ENCODE data around the gene EXO1.
A peak's percentile ranks its signal among the peaks of the same experiment; 100 is the strongest.
"Not testable (repeated sequence)": the region's sequence is repeated elsewhere in the genome, so short reads cannot be mapped to it uniquely, and the experiment has no call there.

Gene EXO1

DNA sequence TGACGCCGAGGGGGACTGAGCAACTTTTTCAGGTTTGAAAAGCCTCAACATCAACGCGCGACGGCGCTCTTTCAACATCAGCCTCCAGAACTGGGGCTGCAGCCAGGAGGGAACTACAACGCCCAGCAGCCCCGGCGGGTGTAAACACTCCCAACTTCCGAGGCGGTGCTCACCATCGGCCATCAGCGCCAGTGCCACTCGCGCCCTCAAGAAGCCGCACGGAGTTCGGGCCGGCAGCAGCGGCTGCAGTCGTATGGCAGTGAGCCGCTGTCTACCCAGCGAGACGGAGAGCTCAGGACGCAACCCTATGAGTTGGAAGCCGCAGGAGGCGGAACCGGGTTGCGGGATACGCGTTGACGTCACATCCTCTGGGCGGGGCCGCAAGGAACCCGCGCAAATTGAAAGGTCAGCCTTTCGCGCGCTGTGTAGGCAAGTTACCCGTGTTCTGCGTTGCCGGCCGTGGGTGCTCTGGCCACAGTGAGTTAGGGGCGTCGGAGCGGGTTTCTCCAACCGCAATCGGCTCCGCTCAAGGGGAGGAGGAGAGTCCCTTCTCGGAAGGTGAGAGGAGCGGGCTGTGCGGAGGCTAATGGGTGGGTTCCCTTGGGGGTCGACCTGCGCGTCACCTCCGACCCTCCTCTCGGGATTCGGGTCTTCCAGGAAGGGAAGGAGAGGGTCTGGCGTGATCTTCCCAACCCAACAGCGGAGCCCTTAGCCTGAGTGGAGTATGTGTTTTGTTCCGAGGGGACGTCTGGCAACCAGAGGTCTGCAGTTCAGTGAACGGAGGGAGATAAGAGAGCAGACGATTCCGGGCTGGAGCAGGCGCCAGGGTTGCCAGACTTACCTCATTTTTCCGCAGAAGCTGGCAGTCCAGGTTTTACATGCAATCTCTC lies at the start of gene EXO1:
TSS of gene EXO1 (plus strand) at position 409 of the 890 bp plus-strand sequence. CDS start 2,222 bp downstream, outside the sequence.
- DNase-seq (ENCODE audit: low spot score): peak; percentile 97

DNA sequence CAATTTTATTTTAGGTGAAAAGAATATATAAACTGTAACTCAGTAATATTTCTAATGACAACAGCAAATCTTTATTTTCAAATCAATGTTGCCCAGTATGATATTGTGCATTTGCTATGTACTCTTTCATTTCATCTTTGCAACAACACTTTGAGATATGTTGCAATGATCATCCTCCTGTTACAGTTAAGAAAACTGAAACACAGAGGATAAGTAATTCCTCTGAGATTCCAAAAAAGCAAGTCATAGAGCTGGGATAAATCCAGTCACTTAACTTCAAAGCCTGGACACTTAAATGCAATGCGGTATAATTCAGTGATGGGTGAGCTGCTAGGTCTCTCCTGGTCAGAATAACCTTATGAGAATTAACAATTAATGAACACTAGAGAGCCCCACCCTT lies 48.6 kb upstream of the EXO1 start:
- DNase-seq (ENCODE audit: low spot score): no peak

DNA sequence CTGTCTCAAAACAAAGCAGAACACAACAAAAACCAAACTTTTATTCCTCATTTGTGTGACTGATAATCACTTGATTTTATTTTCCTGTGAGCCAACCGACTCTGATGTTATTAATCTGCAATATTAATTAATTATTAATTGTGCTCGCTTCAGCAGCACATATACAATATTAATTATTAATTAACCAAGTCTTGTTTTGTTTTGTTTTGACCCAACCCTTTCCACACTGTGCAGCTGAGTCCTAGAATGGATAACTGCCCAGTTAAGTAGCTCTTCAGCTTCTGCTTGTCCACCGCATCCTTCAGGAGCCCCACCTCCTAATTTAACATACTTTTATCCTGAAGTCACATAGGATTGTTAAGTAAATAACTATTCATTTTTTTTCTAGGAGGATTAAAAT lies 47.4 kb upstream of the EXO1 start:
- DNase-seq (ENCODE audit: low spot score): no peak

- DNase-seq (ENCODE audit: low spot score): no peak
These were observed 45.1 kb upstream of the EXO1 start for GRCh38 chr1:241802863-241803262.

- not testable (repeated sequence) for DNase-seq (ENCODE audit: low spot score)
These were observed 43.3 kb upstream of the EXO1 start for GRCh38 chr1:241804706-241805105.

- no peak for DNase-seq (ENCODE audit: low spot score)
These were observed 39.7 kb upstream of the EXO1 start for GRCh38 chr1:241808265-241808664.

DNA sequence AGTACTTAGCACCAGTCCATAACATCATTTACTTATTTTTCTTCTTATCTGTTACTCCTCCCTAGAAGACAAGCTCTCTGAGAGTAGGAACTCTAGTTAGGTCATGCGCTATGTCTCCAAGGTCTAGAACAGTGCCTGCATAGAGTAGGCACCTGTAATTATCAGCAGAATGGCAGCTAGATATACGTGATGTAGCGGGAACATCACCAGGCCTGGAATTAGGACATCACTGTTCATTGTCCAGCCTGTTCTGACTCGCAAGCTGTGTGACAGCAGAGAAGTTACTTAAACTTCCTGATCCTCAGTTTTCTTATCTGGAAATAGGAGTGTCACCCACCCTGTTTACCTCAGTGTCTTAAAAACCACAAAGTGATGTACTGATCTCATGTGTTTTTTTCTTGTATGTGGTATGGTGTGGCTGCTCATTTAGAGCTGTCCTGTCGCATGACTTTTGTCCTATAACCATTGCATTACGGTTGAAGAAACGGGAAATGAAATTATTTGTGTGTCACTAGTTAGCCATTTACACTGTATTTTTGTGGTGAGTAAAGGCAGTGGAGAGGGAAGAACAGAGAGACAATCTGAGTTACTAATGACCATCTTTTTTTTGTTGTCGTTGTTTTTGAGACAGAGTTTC lies 37.1 kb upstream of the EXO1 start:
- no peak for DNase-seq (ENCODE audit: low spot score)

GRCh38 chr1:241813768-241814320 lies 34.2 kb upstream of the EXO1 start:
- no peak for DNase-seq (ENCODE audit: low spot score)

DNA sequence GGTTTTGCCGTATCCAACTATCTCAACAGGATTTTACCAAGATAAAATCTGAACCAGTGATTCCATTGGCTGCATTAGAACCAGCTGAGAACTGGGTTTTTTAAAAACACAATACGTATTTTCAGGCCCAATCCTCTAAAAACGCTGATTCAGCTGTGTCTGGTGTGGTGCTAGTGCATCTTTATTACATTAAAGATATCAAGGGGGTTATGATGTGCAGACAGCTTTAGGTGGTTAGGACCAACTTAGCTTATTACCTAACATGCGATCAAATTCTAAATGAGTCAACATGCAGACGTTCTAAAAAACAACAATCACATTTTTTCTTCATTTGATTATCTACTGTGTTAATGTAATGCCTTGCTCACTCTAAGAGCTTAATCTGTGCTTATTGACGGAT lies 32.0 kb upstream of the EXO1 start:
- no peak for DNase-seq (ENCODE audit: low spot score)

GRCh38 chr1:241817331-241817792 lies 30.6 kb upstream of the EXO1 start:
- DNase-seq (ENCODE audit: low spot score): no peak

- DNase-seq (ENCODE audit: low spot score): no peak
These were observed 29.9 kb upstream of the EXO1 start for GRCh38 chr1:241817956-241818612.

DNA sequence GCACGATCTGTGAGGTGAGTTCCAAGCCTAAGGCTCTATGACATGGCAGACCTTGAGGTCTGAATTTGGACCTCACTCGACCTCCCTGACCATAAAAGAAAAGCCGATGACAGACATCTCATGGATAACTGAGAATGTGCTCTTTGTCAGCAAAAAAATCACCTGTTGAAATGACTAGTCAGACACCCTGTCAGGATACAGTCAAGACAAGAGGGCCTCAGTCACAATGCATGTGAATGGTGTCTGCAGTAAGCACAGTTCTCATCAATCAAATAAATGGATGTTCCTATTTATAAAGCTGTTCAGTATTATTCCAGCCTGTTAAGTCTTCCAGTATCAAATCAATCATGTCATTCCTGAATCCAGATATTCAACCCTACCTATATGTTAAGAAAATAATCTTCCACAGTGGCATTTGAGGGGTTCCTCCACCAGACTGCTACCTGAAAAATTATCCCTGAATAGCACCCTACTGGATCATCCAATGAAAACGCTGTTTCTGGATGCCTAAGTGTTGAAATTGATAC lies 28.6 kb upstream of the EXO1 start:
- DNase-seq (ENCODE audit: low spot score): no peak

DNA sequence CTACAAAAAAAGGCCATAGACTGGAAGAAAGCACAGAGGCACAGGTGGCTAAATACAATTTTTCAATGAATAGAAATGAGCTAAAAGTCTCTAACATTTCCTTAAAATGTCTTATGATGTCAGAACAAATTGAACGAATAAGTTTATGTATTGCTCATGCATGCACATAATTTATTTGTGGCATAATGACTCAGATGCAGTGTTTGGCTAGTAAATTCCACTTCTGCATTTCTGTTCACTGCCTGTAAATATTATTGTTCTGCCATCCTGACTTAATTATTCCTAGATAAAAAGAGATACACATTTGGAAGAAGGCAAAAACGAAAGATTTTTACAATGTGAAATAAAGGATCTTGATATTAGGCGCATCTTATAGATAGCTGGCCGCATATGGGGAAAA lies 26.6 kb upstream of the EXO1 start:
- DNase-seq (ENCODE audit: low spot score): no peak

- no peak for DNase-seq (ENCODE audit: low spot score)
These were observed 25.2 kb upstream of the EXO1 start for GRCh38 chr1:241822846-241823245.

DNA sequence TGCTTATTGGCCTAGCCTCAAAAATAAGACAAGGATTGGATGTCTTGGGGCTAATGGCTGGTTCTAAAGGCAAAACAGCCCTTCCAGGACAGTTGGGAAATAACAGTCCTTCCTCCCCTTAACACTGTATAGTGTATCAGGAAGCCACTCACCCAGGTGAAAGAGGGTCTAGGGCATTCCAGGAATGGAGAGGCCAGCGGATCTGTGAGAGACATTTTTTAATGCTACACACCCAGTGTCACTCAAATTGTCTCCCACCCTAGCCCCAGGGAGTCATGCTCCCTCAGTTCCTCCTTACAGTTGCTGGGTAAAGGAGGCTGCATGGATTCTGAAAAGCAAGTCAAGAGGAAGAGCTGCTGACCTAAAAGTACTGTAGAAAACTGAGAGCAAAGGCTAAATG lies 24.1 kb upstream of the EXO1 start:
- DNase-seq (ENCODE audit: low spot score): no peak

- DNase-seq (ENCODE audit: low spot score): no peak
These were observed 22.4 kb upstream of the EXO1 start for GRCh38 chr1:241825581-241825980.

- DNase-seq (ENCODE audit: low spot score): not testable (repeated sequence)
These were observed 21.4 kb upstream of the EXO1 start for GRCh38 chr1:241826613-241827012.

- DNase-seq (ENCODE audit: low spot score): no peak
These were observed 20.7 kb upstream of the EXO1 start for GRCh38 chr1:241827264-241827663.

- DNase-seq (ENCODE audit: low spot score): no peak
These were observed 19.5 kb upstream of the EXO1 start for GRCh38 chr1:241828463-241829021.

GRCh38 chr1:241829468-241829867 lies 18.5 kb upstream of the EXO1 start:
- DNase-seq (ENCODE audit: low spot score): no peak

- DNase-seq (ENCODE audit: low spot score): peak; percentile 54
These were observed 13.1 kb upstream of the EXO1 start for GRCh38 chr1:241834733-241835377.
